NCI-H1105 (cell line): Measurements from ENCODE around the gene RFC5.
"Not testable (repeated sequence)": the region's sequence is repeated elsewhere in the genome, so short reads cannot be mapped to it uniquely, and the experiment has no call there.

Source experiments
- DNase-seq: peaks from one replicate; lab custom pipeline; 2025; lab: John Stamatoyannopoulos, UW

RFC5 gene

GRCh38 chr12:118015306-118015705, 1.2 kb upstream of the RFC5 start:
- no peak for DNase-seq

GRCh38 chr12:118015944-118016343, 559 bp upstream of the RFC5 start:
- DNase-seq = no peak

- DNase-seq = no peak
These were observed 1.4 kb downstream of the RFC5 start for GRCh38 chr12:118017926-118018325.

- no peak for DNase-seq
These were observed 3.5 kb downstream of the RFC5 start for GRCh38 chr12:118020036-118020435.

- not testable (repeated sequence) for DNase-seq
These were observed 5.7 kb downstream of the RFC5 start for GRCh38 chr12:118022097-118022727.

GRCh38 chr12:118022728-118023109, 6.2 kb downstream of the RFC5 start:
- no peak for DNase-seq

GRCh38 chr12:118023301-118023860, 6.9 kb downstream of the RFC5 start:
- DNase-seq = no peak

- no peak for DNase-seq
These were observed 8.7 kb downstream of the RFC5 start for GRCh38 chr12:118025168-118025567.

- no peak for DNase-seq
These were observed 12.7 kb downstream of the RFC5 start for GRCh38 chr12:118029166-118029565.

GRCh38 chr12:118032188-118032587, 15.7 kb downstream of the RFC5 start:
- DNase-seq = no peak

GRCh38 chr12:118033323-118033722, 16.8 kb downstream of the RFC5 start:
- DNase-seq = no peak

GRCh38 chr12:118033902-118034301, 17.4 kb downstream of the RFC5 start:
- DNase-seq = no peak

- peak; percentile 52 for DNase-seq
These were observed 18.1 kb downstream of the RFC5 start for GRCh38 chr12:118034429-118035189.

GRCh38 chr12:118035190-118036041, 18.9 kb downstream of the RFC5 start:
- DNase-seq = peak; percentile 51

- no peak for DNase-seq
These were observed 20.3 kb downstream of the RFC5 start for GRCh38 chr12:118036672-118037411.

GRCh38 chr12:118038137-118038536, 21.6 kb downstream of the RFC5 start:
- DNase-seq = peak; percentile 27

GRCh38 chr12:118042091-118042490, 25.6 kb downstream of the RFC5 start:
- no peak for DNase-seq

- DNase-seq = no peak
These were observed 27.6 kb downstream of the RFC5 start for GRCh38 chr12:118044075-118044474.

- no peak for DNase-seq
These were observed 28.1 kb downstream of the RFC5 start for GRCh38 chr12:118044577-118044976.

- DNase-seq = no peak
These were observed 29.9 kb downstream of the RFC5 start for GRCh38 chr12:118046430-118046829.

GRCh38 chr12:118050972-118051910, 34.7 kb downstream of the RFC5 start:
- no peak for DNase-seq
